Measurements from ENCODE around the gene RUNDC1.

GRCh38 chr17:43028221-43028861, 48.0 kb downstream of the RUNDC1 start:
- TF ChIP-seq EP300 (IDR thresholded peaks at IDR 0.05; ENCODE audit: borderline replicate concordance) (no peak), FOXM1 (IDR thresholded peaks at IDR 0.05; ENCODE audit: borderline replicate concordance, low read depth) (no peak), USF1 (IDR thresholded peaks at IDR 0.05) (no peak), CREB1 (IDR thresholded peaks at IDR 0.05; ENCODE audit: low read depth) (no peak), TCF12 (IDR thresholded peaks at IDR 0.05; ENCODE audit: low read depth) (no peak), CEBPB (IDR thresholded peaks at IDR 0.05) (no peak), NFIC (IDR thresholded peaks at IDR 0.05) (no peak), YY1 (IDR thresholded peaks at IDR 0.05; ENCODE audit: low read depth) (no peak), RAD21 (IDR thresholded peaks at IDR 0.05; ENCODE audit: low read depth) (no peak), TAF1 (IDR thresholded peaks at IDR 0.05; ENCODE audit: low read depth) (no peak), ZBTB7A (IDR thresholded peaks at IDR 0.05; ENCODE audit: low read depth) (no peak), EGR1 (IDR thresholded peaks at IDR 0.05) (no peak)
- TF ChIP-seq, protein P1, sequence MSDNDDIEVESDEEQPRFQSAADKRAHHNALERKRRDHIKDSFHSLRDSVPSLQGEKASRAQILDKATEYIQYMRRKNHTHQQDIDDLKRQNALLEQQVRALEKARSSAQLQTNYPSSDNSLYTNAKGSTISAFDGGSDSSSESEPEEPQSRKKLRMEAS (IDR thresholded peaks at IDR 0.05): no peak
